HFFc6 (cell line): ENCODE results near the gene GRAMD1A. TPM values are rescaled to one million over a fixed set of nuclear protein-coding genes. Genes with fewer than 3 reads are reported as not detected.
"Not testable (repeated sequence)": the region's sequence is repeated elsewhere in the genome, so short reads cannot be mapped to it uniquely, and the experiment has no call there.

Experiments
- DNase-seq: peaks from one replicate; pipeline ENCODE4 v3.0.0-alpha.2; 2018
- H3K27ac Mint-ChIP-seq: 2 replicates; pipeline ENCODE4 v1.8.0; 2020; ENCODE audit warnings: mild to moderate bottlenecking, mixed read lengths
- H3K27me3 Mint-ChIP-seq: 2 replicates; pipeline ENCODE4 v1.8.0; 2021; ENCODE audit warnings: mild to moderate bottlenecking, moderate library complexity, mixed read lengths; ENCODE audit not compliant: insufficient read depth
- H3K36me3 Mint-ChIP-seq: 2 replicates; pipeline ENCODE4 v1.8.0; 2021; ENCODE audit warnings: low read depth, mixed read lengths
- H3K4me1 Mint-ChIP-seq: 2 replicates; pipeline ENCODE4 v1.8.0; 2020; ENCODE audit warnings: low read depth, mixed read lengths
- H3K4me3 Mint-ChIP-seq: 2 replicates; pipeline ENCODE4 v1.8.0; 2020; ENCODE audit warnings: mild to moderate bottlenecking, moderate library complexity, mixed read lengths
- H3K9me3 Mint-ChIP-seq: 2 replicates; pipeline ENCODE4 v1.8.0; 2020; ENCODE audit warnings: mild to moderate bottlenecking, mixed read lengths
- CTCF ChIP-seq: fragments of 200-600 bp; sonication (generic); IDR thresholded peaks from 2 replicates; pipeline ENCODE4 v1.5.0; 2021; ENCODE audit warnings: antibody characterized with exemption, mild to moderate bottlenecking
- total RNA-seq, 6 experiments: library from RNA; stranded (reverse); fragmentation: NEBNext Ultra II Directional; extraction: Animal tissue kit (Norgen Biotek cat#: 25700); gene quantifications; 2 replicates in 1 of 6; 3 replicates in 5 of 6; pipeline ENCODE4 v1.2.3, GENCODE V29; 2021

The GRAMD1A gene
- total RNA-seq, 6 experiments from 2014 or later, result 48.2 to 51.3 (median 50.0) TPM

GRCh38 chr19:34964598-34964997, 35.5 kb upstream of the GRAMD1A start:
- TF ChIP-seq CTCF, result no peak
- H3K36me3 Mint-ChIP-seq, result peaks cover 25% of the 10 kb centered on the region
- peak overlapping the region; percentile 73 for H3K4me3 Mint-ChIP-seq
- H3K27ac Mint-ChIP-seq, result no peak overlapping the region
- H3K27me3 Mint-ChIP-seq, result peaks cover 15% of the 10 kb centered on the region
- H3K4me1 Mint-ChIP-seq, result peaks cover 38% of the 10 kb centered on the region
- DNase-seq, result no peak
- peaks cover 41% of the 10 kb centered on the region for H3K9me3 Mint-ChIP-seq

- H3K4me3 Mint-ChIP-seq, DNase-seq, H3K27ac Mint-ChIP-seq: not testable (repeated sequence)
- H3K4me1 Mint-ChIP-seq, result peaks cover 29% of the 10 kb centered on the region
- H3K36me3 Mint-ChIP-seq, result peaks cover 21% of the 10 kb centered on the region
- peaks cover 15% of the 10 kb centered on the region for H3K27me3 Mint-ChIP-seq
- peaks cover 42% of the 10 kb centered on the region for H3K9me3 Mint-ChIP-seq
Observed at GRCh38 chr19:34965505-34965904, 34.6 kb upstream of the GRAMD1A start.

- Mint-ChIP-seq H3K4me1 (peaks cover 9% of the 10 kb centered on the region), H3K27me3 (peaks cover 17% of the 10 kb centered on the region), H3K27ac (no peak overlapping the region), H3K4me3 (no peak overlapping the region), H3K36me3 (peaks cover 21% of the 10 kb centered on the region), H3K9me3 (peaks cover 42% of the 10 kb centered on the region)
- no peak for TF ChIP-seq CTCF
- no peak for DNase-seq
Observed at GRCh38 chr19:34967551-34967950, 32.6 kb upstream of the GRAMD1A start.

- no peak for TF ChIP-seq CTCF
- peaks cover 42% of the 10 kb centered on the region for H3K9me3 Mint-ChIP-seq
- H3K4me1 Mint-ChIP-seq, result peaks cover 8% of the 10 kb centered on the region
- H3K27me3 Mint-ChIP-seq, result peaks cover 17% of the 10 kb centered on the region
- peaks cover 21% of the 10 kb centered on the region for H3K36me3 Mint-ChIP-seq
- H3K27ac Mint-ChIP-seq, result no peak overlapping the region
- DNase-seq, result no peak
- H3K4me3 Mint-ChIP-seq, result no peak overlapping the region
Observed at GRCh38 chr19:34969721-34970120, 30.4 kb upstream of the GRAMD1A start.

- Mint-ChIP-seq H3K27me3 (peaks cover 17% of the 10 kb centered on the region), H3K9me3 (peaks cover 42% of the 10 kb centered on the region), H3K36me3 (peaks cover 21% of the 10 kb centered on the region), H3K4me1 (peaks cover 14% of the 10 kb centered on the region)
- not testable (repeated sequence) for H3K4me3 Mint-ChIP-seq, DNase-seq, H3K27ac Mint-ChIP-seq
Observed at GRCh38 chr19:34970185-34970780, 29.8 kb upstream of the GRAMD1A start.

GRCh38 chr19:34972163-34972705, 27.9 kb upstream of the GRAMD1A start:
- DNase-seq, result no peak
- H3K4me3 Mint-ChIP-seq, result no peak overlapping the region
- no peak for TF ChIP-seq CTCF
- H3K36me3 Mint-ChIP-seq, result peaks cover 20% of the 10 kb centered on the region; the same call in 1 of the 2 replicates
- peaks cover 15% of the 10 kb centered on the region for H3K27me3 Mint-ChIP-seq
- no peak overlapping the region for H3K27ac Mint-ChIP-seq
- peaks cover 14% of the 10 kb centered on the region for H3K4me1 Mint-ChIP-seq
- H3K9me3 Mint-ChIP-seq, result peaks cover 35% of the 10 kb centered on the region
